ENCODE data around the gene RNF144A.
A peak's percentile ranks its signal among the peaks of the same experiment; 100 is the strongest.

RNF144A gene

GRCh38 chr2:7061921-7062320 lies 144.7 kb downstream of the RNF144A start:
- DNase-seq (no peak), ATAC-seq (replicated peaks) (no peak)
- peaks cover 2 to 15% of the 10 kb centered on the region in 2 donors for H3K9me3 Mint-ChIP-seq
- no peak overlapping the region for H3K27ac Mint-ChIP-seq
- H3K27me3 Mint-ChIP-seq = no peaks in the 10 kb centered on the region
- peaks cover 26 to 34% of the 10 kb centered on the region in 2 donors for H3K4me1 Mint-ChIP-seq (ENCODE audit: low read depth in 2 of 2)
- no peak overlapping the region for H3K4me3 Mint-ChIP-seq
- no peaks in the 10 kb centered on the region for H3K36me3 Mint-ChIP-seq (ENCODE audit: insufficient read depth)

GRCh38 chr2:7063789-7064188 lies 146.6 kb downstream of the RNF144A start:
- peaks cover 2 to 15% of the 10 kb centered on the region in 2 donors for H3K9me3 Mint-ChIP-seq
- ATAC-seq (replicated peaks) (no peak), DNase-seq (no peak)
- no peak overlapping the region for H3K27ac Mint-ChIP-seq
- H3K4me1 Mint-ChIP-seq (ENCODE audit: low read depth in 2 of 2) = peaks cover 12 to 18% of the 10 kb centered on the region in 2 donors
- no peaks in the 10 kb centered on the region for H3K27me3 Mint-ChIP-seq
- no peak overlapping the region for H3K4me3 Mint-ChIP-seq
- H3K36me3 Mint-ChIP-seq (ENCODE audit: insufficient read depth) = no peaks in the 10 kb centered on the region

- no peaks in the 10 kb centered on the region for H3K27me3 Mint-ChIP-seq
- ATAC-seq (replicated peaks) (no peak), DNase-seq (no peak)
- peaks cover under 1 to 8% of the 10 kb centered on the region in 2 donors for H3K9me3 Mint-ChIP-seq
- H3K4me3 Mint-ChIP-seq = no peak overlapping the region
- H3K36me3 Mint-ChIP-seq (ENCODE audit: insufficient read depth) = no peaks in the 10 kb centered on the region
- no peaks in the 10 kb centered on the region for H3K4me1 Mint-ChIP-seq (ENCODE audit: low read depth in 2 of 2)
- peak overlapping the region in 1 of 2 donors; percentile 19 for H3K27ac Mint-ChIP-seq
These were observed 151.2 kb downstream of the RNF144A start for GRCh38 chr2:7068457-7068856.

- no peaks in the 10 kb centered on the region for H3K9me3 Mint-ChIP-seq
- H3K27me3 Mint-ChIP-seq = no peaks in the 10 kb centered on the region
- H3K36me3 Mint-ChIP-seq (ENCODE audit: insufficient read depth) = no peaks in the 10 kb centered on the region
- no peak overlapping the region for H3K27ac Mint-ChIP-seq
- H3K4me1 Mint-ChIP-seq (ENCODE audit: low read depth in 2 of 2) = no peaks in the 10 kb centered on the region
- no peak for DNase-seq
- ATAC-seq (replicated peaks) = no peak
- no peak overlapping the region for H3K4me3 Mint-ChIP-seq
These were observed 153.3 kb downstream of the RNF144A start for GRCh38 chr2:7070483-7070882.

- no peak overlapping the region for H3K4me3 Mint-ChIP-seq
- no peaks in the 10 kb centered on the region for H3K4me1 Mint-ChIP-seq (ENCODE audit: low read depth in 2 of 2)
- ATAC-seq (replicated peaks) (no peak), DNase-seq (no peak)
- no peaks in the 10 kb centered on the region for H3K36me3 Mint-ChIP-seq (ENCODE audit: insufficient read depth)
- H3K9me3 Mint-ChIP-seq = no peaks in the 10 kb centered on the region
- no peak overlapping the region for H3K27ac Mint-ChIP-seq
- no peaks in the 10 kb centered on the region for H3K27me3 Mint-ChIP-seq
These were observed 153.9 kb downstream of the RNF144A start for GRCh38 chr2:7071154-7071553.

GRCh38 chr2:7071916-7072556 lies 154.8 kb downstream of the RNF144A start:
- no peaks in the 10 kb centered on the region for H3K27me3 Mint-ChIP-seq
- H3K36me3 Mint-ChIP-seq (ENCODE audit: insufficient read depth) = no peaks in the 10 kb centered on the region
- H3K4me3 Mint-ChIP-seq = no peak overlapping the region
- ATAC-seq (replicated peaks) (no peak), DNase-seq (no peak)
- H3K4me1 Mint-ChIP-seq (ENCODE audit: low read depth in 2 of 2) = no peaks in the 10 kb centered on the region
- H3K27ac Mint-ChIP-seq = no peak overlapping the region
- H3K9me3 Mint-ChIP-seq = no peaks in the 10 kb centered on the region

- H3K4me3 Mint-ChIP-seq = no peak overlapping the region
- no peak for DNase-seq
- H3K9me3 Mint-ChIP-seq = no peaks in the 10 kb centered on the region
- H3K27me3 Mint-ChIP-seq = no peaks in the 10 kb centered on the region
- H3K36me3 Mint-ChIP-seq (ENCODE audit: insufficient read depth) = no peaks in the 10 kb centered on the region
- ATAC-seq (replicated peaks) = no peak
- H3K27ac Mint-ChIP-seq = no peak overlapping the region
- H3K4me1 Mint-ChIP-seq (ENCODE audit: low read depth in 2 of 2) = no peaks in the 10 kb centered on the region
These were observed 156.7 kb downstream of the RNF144A start for GRCh38 chr2:7073901-7074300.

- DNase-seq (no peak), ATAC-seq (replicated peaks) (no peak)
- Mint-ChIP-seq H3K27ac (no peak overlapping the region), H3K4me3 (no peak overlapping the region), H3K27me3 (no peaks in the 10 kb centered on the region), H3K4me1 (ENCODE audit: low read depth in 2 of 2) (no peaks in the 10 kb centered on the region), H3K9me3 (no peaks in the 10 kb centered on the region), H3K36me3 (ENCODE audit: insufficient read depth) (no peaks in the 10 kb centered on the region)
These were observed 158.6 kb downstream of the RNF144A start for GRCh38 chr2:7075834-7076233.

GRCh38 chr2:7077660-7078267 lies 160.6 kb downstream of the RNF144A start:
- Mint-ChIP-seq H3K4me3 (no peak overlapping the region), H3K27me3 (no peaks in the 10 kb centered on the region), H3K9me3 (no peaks in the 10 kb centered on the region), H3K36me3 (ENCODE audit: insufficient read depth) (no peaks in the 10 kb centered on the region), H3K27ac (no peak overlapping the region), H3K4me1 (ENCODE audit: low read depth in 2 of 2) (no peaks in the 10 kb centered on the region)
- ATAC-seq (replicated peaks) = no peak
- DNase-seq = no peak

- Mint-ChIP-seq H3K27me3 (peaks cover 0 to 18% of the 10 kb centered on the region in 2 donors), H3K9me3 (peaks cover 0 to 11% of the 10 kb centered on the region in 2 donors), H3K4me1 (ENCODE audit: low read depth in 2 of 2) (no peaks in the 10 kb centered on the region), H3K27ac (no peak overlapping the region), H3K36me3 (ENCODE audit: insufficient read depth) (no peaks in the 10 kb centered on the region), H3K4me3 (no peak overlapping the region)
- DNase-seq (no peak), ATAC-seq (replicated peaks) (no peak)
These were observed 166.6 kb downstream of the RNF144A start for GRCh38 chr2:7083580-7084509.

GRCh38 chr2:7084601-7085000 lies 167.4 kb downstream of the RNF144A start:
- H3K4me3 Mint-ChIP-seq = no peak overlapping the region
- no peak for DNase-seq
- ATAC-seq (replicated peaks) = no peak
- no peaks in the 10 kb centered on the region for H3K36me3 Mint-ChIP-seq (ENCODE audit: insufficient read depth)
- peaks cover 0 to 11% of the 10 kb centered on the region in 2 donors for H3K9me3 Mint-ChIP-seq
- no peak overlapping the region for H3K27ac Mint-ChIP-seq
- peaks cover 0 to 18% of the 10 kb centered on the region in 2 donors for H3K27me3 Mint-ChIP-seq
- no peaks in the 10 kb centered on the region for H3K4me1 Mint-ChIP-seq (ENCODE audit: low read depth in 2 of 2)

GRCh38 chr2:7089284-7089683 lies 172.1 kb downstream of the RNF144A start:
- Mint-ChIP-seq H3K36me3 (ENCODE audit: insufficient read depth) (no peaks in the 10 kb centered on the region), H3K27ac (no peak overlapping the region), H3K9me3 (peaks cover 0 to 3% of the 10 kb centered on the region in 2 donors), H3K4me3 (no peak overlapping the region), H3K27me3 (peaks cover 0 to 18% of the 10 kb centered on the region in 2 donors), H3K4me1 (ENCODE audit: low read depth in 2 of 2) (no peaks in the 10 kb centered on the region)
- ATAC-seq (replicated peaks) (no peak), DNase-seq (no peak)

- Mint-ChIP-seq H3K27me3 (peaks cover 0 to 18% of the 10 kb centered on the region in 2 donors), H3K4me1 (ENCODE audit: low read depth in 2 of 2) (no peaks in the 10 kb centered on the region), H3K36me3 (ENCODE audit: insufficient read depth) (no peaks in the 10 kb centered on the region), H3K4me3 (no peak overlapping the region), H3K27ac (no peak overlapping the region), H3K9me3 (no peaks in the 10 kb centered on the region)
- DNase-seq (no peak), ATAC-seq (replicated peaks) (no peak)
These were observed 172.8 kb downstream of the RNF144A start for GRCh38 chr2:7089898-7090510.
